Tibial nerve (tissue), 4 donors: ENCODE results near the gene BAD.

Experiments used
- EP300 ChIP-seq, 2 donors: sonication (generic); formaldehyde crosslinking; IDR thresholded peaks; one replicate each; pipeline ENCODE4 v1.6.1; 2017; ENCODE audit warnings: antibody characterized with exemption in 2 of 2, mild to moderate bottlenecking in 1 of 2
- POLR2A ChIP-seq, 2 donors: fragments of 450-650 bp; IDR thresholded peaks; one replicate each; pipeline ENCODE4 v1.6.1; 2017; ENCODE audit warnings: antibody characterized with exemption in 2 of 2, mild to moderate bottlenecking in 2 of 2, moderate library complexity in 2 of 2
- TF ChIP-seq, protein P1 (sequence below), 5 experiments: fragments of 200-600 bp in 3 of 5; fragments of 450-650 bp in 2 of 5; sonication (generic) in 3 of 5; IDR thresholded peaks; one replicate each; pipeline ENCODE4 v1.5.1; 2016 to 2019; ENCODE audit warnings: antibody characterized with exemption in 5 of 5, mild to moderate bottlenecking in 3 of 5, moderate library complexity in 2 of 5

DNA sequence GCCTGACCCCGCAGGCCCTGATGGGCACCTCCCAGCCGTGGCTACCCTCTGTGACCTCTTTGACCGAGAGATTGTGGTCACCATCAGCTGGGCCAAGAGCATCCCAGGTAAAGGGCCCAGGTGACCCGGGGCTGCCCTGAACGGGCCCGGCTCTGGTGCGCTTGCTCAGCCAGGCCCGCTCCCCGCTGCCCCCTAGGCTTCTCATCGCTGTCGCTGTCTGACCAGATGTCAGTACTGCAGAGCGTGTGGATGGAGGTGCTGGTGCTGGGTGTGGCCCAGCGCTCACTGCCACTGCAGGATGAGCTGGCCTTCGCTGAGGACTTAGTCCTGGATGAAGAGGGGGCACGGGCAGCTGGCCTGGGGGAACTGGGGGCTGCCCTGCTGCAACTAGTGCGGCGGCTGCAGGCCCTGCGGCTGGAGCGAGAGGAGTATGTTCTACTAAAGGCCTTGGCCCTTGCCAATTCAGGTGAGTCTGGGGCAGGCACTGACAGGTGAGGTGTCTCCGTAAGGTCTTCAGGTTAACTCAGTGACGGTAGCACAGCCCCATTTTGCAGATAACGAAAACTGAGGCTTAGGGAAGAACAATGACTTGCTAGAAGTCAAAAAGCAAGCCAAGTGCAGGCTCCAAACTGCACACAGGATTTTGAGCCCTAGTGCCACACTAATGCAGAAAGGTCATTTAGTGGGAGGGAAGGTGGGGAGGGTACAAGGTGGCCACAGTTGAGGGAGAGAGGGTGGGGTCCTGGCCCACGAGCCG, 30.5 kb upstream of the BAD start:
- no peak for TF ChIP-seq POLR2A (IDR thresholded peaks at IDR 0.05)
- TF ChIP-seq, protein P1, sequence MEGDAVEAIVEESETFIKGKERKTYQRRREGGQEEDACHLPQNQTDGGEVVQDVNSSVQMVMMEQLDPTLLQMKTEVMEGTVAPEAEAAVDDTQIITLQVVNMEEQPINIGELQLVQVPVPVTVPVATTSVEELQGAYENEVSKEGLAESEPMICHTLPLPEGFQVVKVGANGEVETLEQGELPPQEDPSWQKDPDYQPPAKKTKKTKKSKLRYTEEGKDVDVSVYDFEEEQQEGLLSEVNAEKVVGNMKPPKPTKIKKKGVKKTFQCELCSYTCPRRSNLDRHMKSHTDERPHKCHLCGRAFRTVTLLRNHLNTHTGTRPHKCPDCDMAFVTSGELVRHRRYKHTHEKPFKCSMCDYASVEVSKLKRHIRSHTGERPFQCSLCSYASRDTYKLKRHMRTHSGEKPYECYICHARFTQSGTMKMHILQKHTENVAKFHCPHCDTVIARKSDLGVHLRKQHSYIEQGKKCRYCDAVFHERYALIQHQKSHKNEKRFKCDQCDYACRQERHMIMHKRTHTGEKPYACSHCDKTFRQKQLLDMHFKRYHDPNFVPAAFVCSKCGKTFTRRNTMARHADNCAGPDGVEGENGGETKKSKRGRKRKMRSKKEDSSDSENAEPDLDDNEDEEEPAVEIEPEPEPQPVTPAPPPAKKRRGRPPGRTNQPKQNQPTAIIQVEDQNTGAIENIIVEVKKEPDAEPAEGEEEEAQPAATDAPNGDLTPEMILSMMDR (IDR thresholded peaks at IDR 0.05), result no peak
- no peak for TF ChIP-seq EP300 (IDR thresholded peaks at IDR 0.05)
